Activated T-helper 1 cell treated with anti-CD3 and anti-CD28 coated beads, Interleukin-12 subunit alpha, Interleukin-12 subunit beta, Interleukin-2, Interleukin-4 antibody, amounts not matched to agents 30 ng/mL and 10 ng/mL and 1 ng/mL, durations not matched to agents 14 hours and 24 hours and 36 hours (primary cell): ENCODE measurements around the gene SUB1. TPM values are rescaled to one million over a fixed set of nuclear protein-coding genes. Genes with fewer than 3 reads are reported as not detected.

Experiments
- DNase-seq: peaks from one replicate; pipeline ENCODE4 v3.0.0; 2021; ENCODE audit warnings: low spot score
- H3K27ac Mint-ChIP-seq: one replicate; pipeline ENCODE4 v1.8.0; 2021; ENCODE audit warnings: mild to moderate bottlenecking, mixed read lengths
- H3K27me3 Mint-ChIP-seq: one replicate; pipeline ENCODE4 v1.8.0; 2022; ENCODE audit warnings: mild to moderate bottlenecking, moderate library complexity, mixed read lengths; ENCODE audit not compliant: insufficient read depth
- H3K36me3 Mint-ChIP-seq: one replicate; pipeline ENCODE4 v1.8.0; 2021; ENCODE audit warnings: low read depth, mixed read lengths
- H3K4me1 Mint-ChIP-seq: one replicate; pipeline ENCODE4 v1.8.0; 2021; ENCODE audit warnings: low read depth, mixed read lengths
- H3K4me3 Mint-ChIP-seq: one replicate; pipeline ENCODE4 v1.8.0; 2021; ENCODE audit warnings: mild to moderate bottlenecking, moderate library complexity, mixed read lengths
- H3K9me3 Mint-ChIP-seq: one replicate; pipeline ENCODE4 v1.8.0; 2021; ENCODE audit warnings: mixed read lengths
- intact Hi-C: fragments of 100-400 bp; cut with micrococcal nuclease; formaldehyde crosslinking; loops from one replicate; pipeline ENCODE4 v1.15.1; 2024
- total RNA-seq: library from RNA; stranded (reverse); gene quantifications from 2 replicates; pipeline ENCODE4 v1.2.3, GENCODE V29; 2022

Gene SUB1
- total RNA-seq, 1 donor from 2014 or later: 408 TPM

DNA sequence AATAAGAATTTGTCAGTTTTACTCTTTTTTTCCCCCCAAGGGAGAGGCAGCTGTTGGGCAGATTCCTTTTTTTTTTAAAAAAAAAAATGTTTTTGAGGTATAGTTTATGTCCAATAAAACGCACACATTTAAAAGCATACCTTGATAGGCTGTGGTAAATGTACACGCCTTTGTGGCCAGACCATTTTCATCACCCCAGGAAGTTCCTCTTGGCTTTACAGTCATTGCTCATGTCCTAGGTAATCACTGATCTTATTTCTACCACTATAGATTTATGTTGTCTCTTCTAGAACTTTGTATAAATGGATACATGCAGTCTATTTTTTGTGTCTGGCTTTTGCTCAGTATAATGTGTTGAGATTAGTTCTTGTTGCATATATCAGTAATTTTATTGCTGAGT lies 9.8 kb downstream of the SUB1 start:
- Mint-ChIP-seq H3K4me1 (peaks cover 72% of the 10 kb centered on the region), H3K27ac (peak overlapping the region; percentile 3), H3K4me3 (peak overlapping the region; percentile 3), H3K27me3 (no peaks in the 10 kb centered on the region), H3K36me3 (peaks cover 73% of the 10 kb centered on the region), H3K9me3 (no peaks in the 10 kb centered on the region)
- no peak for DNase-seq
- intact Hi-C loops: no loop called here

- DNase-seq: no peak
- peak overlapping the region; percentile 36 for H3K27ac Mint-ChIP-seq
- peaks cover 75% of the 10 kb centered on the region for H3K4me1 Mint-ChIP-seq
- H3K36me3 Mint-ChIP-seq: peaks cover 76% of the 10 kb centered on the region
- intact Hi-C loops: no loop called here
- no peaks in the 10 kb centered on the region for H3K9me3 Mint-ChIP-seq
- no peaks in the 10 kb centered on the region for H3K27me3 Mint-ChIP-seq
- no peak overlapping the region for H3K4me3 Mint-ChIP-seq
Measured at GRCh38 chr5:32597041-32597629, 11.8 kb downstream of the SUB1 start.

DNA sequence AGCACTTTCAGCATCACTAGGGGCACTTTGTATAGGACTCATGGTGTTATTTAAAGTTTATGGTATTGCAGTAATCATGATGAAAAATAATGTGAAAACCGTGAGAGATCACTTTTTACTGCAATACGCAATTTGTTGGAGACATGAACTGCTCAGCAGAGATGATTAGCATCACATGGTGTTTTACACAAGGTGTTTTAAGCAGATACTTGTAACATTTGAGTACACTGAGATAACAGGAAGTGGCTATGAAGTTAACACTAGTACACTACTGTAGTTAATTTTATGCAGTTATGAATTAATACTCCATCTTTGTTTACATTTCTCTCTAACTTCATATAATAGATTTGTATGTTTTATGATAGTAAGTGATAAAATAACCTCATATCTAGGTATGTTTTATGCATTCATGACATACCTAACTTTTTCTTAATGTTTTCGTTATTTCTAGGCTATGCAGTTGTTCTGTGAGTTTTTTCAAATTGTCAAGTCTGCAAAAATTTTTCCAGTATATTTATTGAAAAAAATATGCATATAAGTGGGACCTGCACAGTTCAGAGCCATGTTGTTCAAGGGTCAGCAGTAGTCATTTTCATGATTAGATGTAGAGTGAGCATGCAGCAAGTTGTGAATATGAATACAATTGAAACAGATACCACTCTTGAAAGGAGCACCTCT lies 13.0 kb downstream of the SUB1 start:
- H3K4me1 Mint-ChIP-seq: peaks cover 65% of the 10 kb centered on the region
- H3K4me3 Mint-ChIP-seq: peak overlapping the region; percentile 8
- peaks cover 72% of the 10 kb centered on the region for H3K36me3 Mint-ChIP-seq
- H3K27me3 Mint-ChIP-seq: no peaks in the 10 kb centered on the region
- intact Hi-C loops: no loop called here
- H3K27ac Mint-ChIP-seq: peak overlapping the region; percentile 57
- H3K9me3 Mint-ChIP-seq: no peaks in the 10 kb centered on the region
- no peak for DNase-seq

GRCh38 chr5:32598997-32599549 lies 13.7 kb downstream of the SUB1 start:
- Mint-ChIP-seq H3K4me1 (peaks cover 61% of the 10 kb centered on the region), H3K27me3 (no peaks in the 10 kb centered on the region), H3K9me3 (no peaks in the 10 kb centered on the region), H3K4me3 (no peak overlapping the region), H3K27ac (peak overlapping the region; percentile 53), H3K36me3 (peaks cover 74% of the 10 kb centered on the region)
- intact Hi-C loops: no loop called here
- no peak for DNase-seq

- Mint-ChIP-seq H3K27ac (no peak overlapping the region), H3K27me3 (no peaks in the 10 kb centered on the region), H3K4me3 (no peak overlapping the region), H3K9me3 (no peaks in the 10 kb centered on the region), H3K4me1 (peaks cover 54% of the 10 kb centered on the region), H3K36me3 (peaks cover 73% of the 10 kb centered on the region)
- DNase-seq: no peak
- intact Hi-C loops: no loop called here
Measured at GRCh38 chr5:32600054-32600622, 14.8 kb downstream of the SUB1 start.

DNA sequence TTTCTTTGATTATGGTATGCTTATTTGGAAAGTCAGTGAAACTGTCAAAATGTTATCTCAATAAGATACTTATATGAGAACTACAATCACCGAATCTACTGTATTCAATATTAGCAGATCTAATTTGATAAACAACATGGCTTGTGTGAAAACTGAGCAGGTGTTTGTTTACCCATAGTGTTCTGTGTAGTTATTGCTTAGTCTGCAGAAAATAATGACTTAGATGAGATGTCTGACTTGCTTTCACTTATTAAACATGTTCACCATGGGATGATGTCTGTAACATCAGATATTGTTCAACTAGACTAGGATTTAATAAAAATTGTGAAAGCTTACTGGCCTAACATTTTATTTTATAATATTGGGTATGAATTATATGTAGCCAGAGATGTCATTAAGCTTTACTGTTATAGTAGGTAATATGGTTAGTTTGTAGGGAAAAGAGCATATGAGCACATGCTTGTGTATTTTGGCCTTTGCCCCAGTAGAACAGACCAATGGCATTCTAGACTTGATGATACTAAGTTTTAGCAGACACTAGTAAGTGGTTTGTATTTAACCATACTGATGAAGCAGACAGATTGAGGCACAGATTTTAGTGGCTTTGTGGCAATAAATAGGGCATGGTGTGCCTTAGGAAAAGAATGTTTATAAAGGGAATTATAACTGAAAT lies 16.4 kb downstream of the SUB1 start:
- peaks cover 65% of the 10 kb centered on the region for H3K36me3 Mint-ChIP-seq
- DNase-seq: no peak
- intact Hi-C loops: no loop called here
- H3K27me3 Mint-ChIP-seq: no peaks in the 10 kb centered on the region
- H3K27ac Mint-ChIP-seq: peak overlapping the region; percentile 54
- no peaks in the 10 kb centered on the region for H3K9me3 Mint-ChIP-seq
- no peak overlapping the region for H3K4me3 Mint-ChIP-seq
- peaks cover 42% of the 10 kb centered on the region for H3K4me1 Mint-ChIP-seq

- H3K36me3 Mint-ChIP-seq: peaks cover 61% of the 10 kb centered on the region
- H3K27me3 Mint-ChIP-seq: no peaks in the 10 kb centered on the region
- H3K27ac Mint-ChIP-seq: no peak overlapping the region
- intact Hi-C loops: no loop called here
- DNase-seq: no peak
- H3K4me3 Mint-ChIP-seq: no peak overlapping the region
- H3K4me1 Mint-ChIP-seq: peaks cover 34% of the 10 kb centered on the region
- H3K9me3 Mint-ChIP-seq: no peaks in the 10 kb centered on the region
Measured at GRCh38 chr5:32602906-32603305, 17.5 kb downstream of the SUB1 start.

DNA sequence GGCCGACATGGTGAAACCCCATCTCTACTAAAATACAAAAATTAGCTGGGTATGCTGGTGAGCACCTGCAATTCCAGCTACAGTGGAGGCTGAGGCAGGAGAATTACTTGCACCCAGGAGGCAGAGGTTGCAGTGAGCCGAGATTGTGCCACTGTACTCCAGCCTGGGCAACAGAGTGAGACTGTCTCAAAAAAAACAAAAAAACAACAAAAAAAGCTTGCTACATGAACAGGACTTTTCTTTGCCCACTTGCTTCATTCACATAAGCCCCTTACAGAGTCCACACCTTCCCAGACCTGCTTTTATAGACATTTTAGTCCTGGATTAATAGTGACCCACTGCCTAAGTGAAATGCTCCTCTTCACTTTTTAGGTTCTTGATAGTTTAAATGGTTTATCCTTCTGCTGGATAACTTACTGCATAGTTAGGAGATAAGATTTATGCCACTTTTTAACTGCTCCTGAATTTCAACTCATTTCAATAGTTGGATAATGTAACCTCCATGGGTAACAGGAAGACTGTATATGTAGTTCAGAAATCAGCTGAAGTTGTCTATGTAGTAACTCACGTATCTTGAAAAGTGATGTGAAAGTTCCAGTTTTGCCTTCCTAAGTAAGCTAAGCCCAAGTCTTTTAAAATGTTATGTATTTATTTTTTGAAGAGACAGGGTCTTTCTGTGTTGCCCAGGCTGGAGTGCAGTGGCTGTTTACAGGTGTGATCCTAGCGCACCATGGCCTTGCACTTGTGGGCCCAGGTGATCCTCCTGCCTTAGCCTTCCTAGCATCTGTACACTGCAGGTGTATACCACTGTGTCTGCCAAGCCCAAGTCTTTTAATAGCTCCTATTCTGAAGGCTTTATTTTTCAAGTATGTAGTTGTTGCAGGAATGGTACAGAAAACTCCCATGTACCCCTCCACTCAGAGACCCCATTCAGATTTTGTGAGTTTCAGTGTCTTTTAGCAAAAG lies 19.7 kb downstream of the SUB1 start:
- Mint-ChIP-seq H3K27ac (peak overlapping the region; percentile 9), H3K36me3 (peaks cover 41% of the 10 kb centered on the region), H3K4me3 (no peak overlapping the region), H3K27me3 (no peaks in the 10 kb centered on the region), H3K9me3 (no peaks in the 10 kb centered on the region), H3K4me1 (peaks cover 22% of the 10 kb centered on the region)
- intact Hi-C loops: no loop called here
- no peak for DNase-seq

- intact Hi-C loops: no loop called here
- peaks cover 40% of the 10 kb centered on the region for H3K36me3 Mint-ChIP-seq
- no peak overlapping the region for H3K4me3 Mint-ChIP-seq
- no peaks in the 10 kb centered on the region for H3K9me3 Mint-ChIP-seq
- H3K27ac Mint-ChIP-seq: peak overlapping the region; percentile 45
- no peak for DNase-seq
- no peaks in the 10 kb centered on the region for H3K27me3 Mint-ChIP-seq
- H3K4me1 Mint-ChIP-seq: peaks cover 22% of the 10 kb centered on the region
Measured at GRCh38 chr5:32605766-32606152, 20.4 kb downstream of the SUB1 start.

DNA sequence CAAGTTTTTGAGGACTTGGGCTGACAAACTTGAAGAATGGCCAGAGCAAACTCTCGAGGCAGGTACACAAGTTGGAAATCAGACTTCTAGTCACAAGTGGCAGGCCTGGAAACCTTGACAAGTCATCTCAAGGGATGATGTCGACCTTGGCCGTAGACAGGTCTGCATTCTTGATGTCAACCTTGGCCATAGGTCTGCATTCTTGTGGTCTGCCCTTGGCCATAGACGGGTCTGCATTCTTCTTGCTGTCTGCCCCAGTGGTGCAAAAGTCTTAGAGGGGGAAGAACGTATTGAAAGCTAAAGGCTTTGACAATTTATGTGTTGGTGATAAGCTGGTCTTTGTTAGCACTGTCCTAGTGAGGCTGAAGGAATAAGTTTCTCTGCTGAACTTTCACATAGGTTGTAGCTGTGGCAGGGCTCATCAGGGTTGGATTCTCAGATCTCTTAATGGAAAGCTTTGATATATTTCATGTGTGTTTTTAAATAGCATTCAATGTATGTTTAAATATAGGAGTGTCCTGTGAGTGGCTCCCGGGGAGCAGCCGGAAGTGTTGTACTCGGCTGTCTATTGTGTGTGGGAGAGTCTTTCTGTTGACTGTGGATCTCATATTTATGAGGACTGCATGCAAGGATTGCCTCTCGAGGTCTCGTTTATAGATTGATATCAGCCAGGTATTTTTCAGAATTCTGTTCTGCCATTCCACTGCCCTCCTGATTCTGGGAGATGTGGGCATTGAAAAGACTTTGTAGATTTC lies 27.0 kb downstream of the SUB1 start:
- Mint-ChIP-seq H3K27ac (no peak overlapping the region), H3K36me3 (peaks cover 6% of the 10 kb centered on the region), H3K9me3 (no peaks in the 10 kb centered on the region), H3K4me3 (no peak overlapping the region), H3K4me1 (no peaks in the 10 kb centered on the region), H3K27me3 (no peaks in the 10 kb centered on the region)
- DNase-seq: no peak
- intact Hi-C loops: loop anchor here (2.0 to 5.0 kb wide), 3 partner anchors 200 to 438 kb away; partner anchors contain the start of gene GOLPH3

DNA sequence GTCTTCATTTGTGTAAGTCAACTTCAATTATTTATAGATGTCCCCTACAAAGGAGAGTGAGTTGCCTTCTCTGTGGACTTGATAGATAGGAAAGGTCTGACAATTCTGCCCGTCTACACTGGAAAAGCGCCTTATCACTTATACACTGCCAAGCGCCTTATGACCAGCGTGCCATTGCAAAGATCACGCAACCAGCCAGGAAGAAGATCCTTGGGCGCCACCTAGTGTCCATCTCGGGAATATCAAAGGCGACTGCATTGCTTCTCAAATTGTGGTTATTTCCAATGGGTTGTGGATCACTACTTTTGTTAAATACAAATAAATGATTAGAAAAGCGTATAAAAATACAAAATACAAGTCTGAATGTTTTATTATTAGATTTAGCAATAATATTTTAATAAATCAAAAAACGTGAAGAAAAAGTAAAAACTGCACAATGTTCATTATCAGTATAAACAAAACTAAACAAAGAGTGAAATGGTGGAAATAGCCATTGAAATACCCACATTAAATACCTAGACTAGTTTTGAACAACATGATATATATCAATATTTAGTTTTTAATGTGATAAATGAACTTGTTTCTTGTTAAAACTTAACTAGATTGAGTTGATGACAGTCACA lies 27.8 kb downstream of the SUB1 start:
- Mint-ChIP-seq H3K27ac (no peak overlapping the region), H3K27me3 (no peaks in the 10 kb centered on the region)

More for the DNA sequence above, 27.8 kb downstream of the SUB1 start:
- H3K4me1 Mint-ChIP-seq: no peaks in the 10 kb centered on the region
- H3K9me3 Mint-ChIP-seq: no peaks in the 10 kb centered on the region
- no peak overlapping the region for H3K4me3 Mint-ChIP-seq
- intact Hi-C loops: loop anchor here (1.0 to 5.0 kb wide), 7 partner anchors 23 to 438 kb away; partner anchors contain the start of gene GOLPH3
- peak; percentile 72 for DNase-seq
- H3K36me3 Mint-ChIP-seq: peaks cover 6% of the 10 kb centered on the region
